ENCODE data around the gene COG3.

The COG3 gene

DNA sequence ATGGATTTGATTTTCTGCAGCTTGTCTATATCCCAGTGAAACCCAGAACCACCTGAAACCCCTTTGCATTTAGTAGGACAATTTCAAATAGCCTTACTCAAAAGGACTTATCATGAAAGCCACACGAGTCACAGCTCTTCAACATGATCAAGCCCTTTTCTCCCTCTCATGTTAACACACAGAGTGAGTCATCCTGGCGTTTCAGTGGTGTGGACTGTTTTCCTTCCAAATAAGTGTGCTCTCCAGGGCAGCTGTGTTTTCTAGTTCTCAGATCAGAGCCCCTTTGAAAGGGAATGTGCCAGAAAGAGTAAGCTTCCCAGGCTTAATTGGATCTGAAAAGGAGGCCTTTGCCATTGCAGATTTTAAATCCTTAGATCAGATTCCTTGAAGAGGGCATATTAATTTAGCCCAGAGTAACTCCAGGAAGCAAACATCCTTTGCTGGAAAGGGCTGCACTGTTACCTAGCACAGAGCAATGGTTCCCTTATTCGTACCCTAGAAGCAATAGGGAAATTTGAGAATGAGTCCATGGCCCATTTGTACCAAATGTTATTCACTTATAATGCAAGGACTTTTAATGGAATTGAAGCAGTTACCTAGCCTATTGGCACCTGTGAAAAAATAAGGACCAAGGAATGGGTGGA lies 99.5 kb downstream of the COG3 start:
- DNase-seq = peak; percentile 26

DNA sequence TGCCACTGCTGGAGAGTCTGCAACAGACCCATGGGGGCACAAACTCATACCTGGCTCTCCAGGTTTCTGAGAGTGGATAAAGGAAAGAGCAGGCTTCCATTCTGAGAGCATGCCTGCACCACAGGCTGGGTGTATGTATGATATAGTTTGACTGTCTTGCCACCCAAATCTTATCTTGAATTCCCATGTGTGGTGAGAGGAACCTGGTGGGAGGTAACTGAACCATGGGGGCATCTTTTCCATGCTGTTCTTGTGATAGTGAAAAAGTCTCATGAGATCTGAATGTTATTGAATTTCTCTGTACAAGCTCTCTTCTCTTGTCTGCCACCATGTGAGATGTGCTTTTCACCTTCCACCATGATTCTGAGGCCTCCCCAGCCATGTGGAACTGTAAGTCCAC lies 100.6 kb downstream of the COG3 start:
- DNase-seq = no peak

DNA sequence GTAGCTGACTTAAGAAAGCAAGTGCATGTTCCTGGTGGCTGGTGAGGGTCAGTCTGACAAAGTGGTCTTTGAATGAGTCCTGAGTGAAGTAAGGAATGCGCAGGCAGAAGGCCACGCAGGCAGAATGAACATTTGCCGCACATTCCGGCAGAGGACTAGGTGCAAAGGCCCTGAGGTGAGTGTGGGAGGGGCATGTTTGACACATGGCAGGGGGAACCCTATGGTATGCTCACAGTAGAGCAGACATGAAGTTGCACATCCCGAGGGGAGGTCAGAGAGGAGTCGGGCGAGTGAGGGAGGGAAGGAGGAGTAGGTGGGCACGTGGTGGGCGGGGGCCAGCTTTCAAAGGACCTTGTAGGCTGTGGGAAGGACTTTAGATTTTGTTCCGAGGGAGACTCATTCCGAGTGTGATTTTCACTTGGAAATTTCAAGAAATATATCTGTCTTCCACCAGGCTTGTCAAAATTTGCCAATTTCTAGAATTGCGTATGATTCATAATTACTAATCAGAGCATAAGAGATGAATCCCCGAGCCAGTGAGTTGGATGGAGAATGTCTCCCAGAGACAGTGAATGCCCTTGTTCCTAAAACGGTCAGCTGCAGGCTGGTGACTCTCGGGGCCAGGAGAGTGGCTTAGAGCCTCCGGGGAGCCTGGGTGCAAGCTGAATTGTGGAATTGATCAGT lies 110.5 kb downstream of the COG3 start:
- DNase-seq = no peak

DNA sequence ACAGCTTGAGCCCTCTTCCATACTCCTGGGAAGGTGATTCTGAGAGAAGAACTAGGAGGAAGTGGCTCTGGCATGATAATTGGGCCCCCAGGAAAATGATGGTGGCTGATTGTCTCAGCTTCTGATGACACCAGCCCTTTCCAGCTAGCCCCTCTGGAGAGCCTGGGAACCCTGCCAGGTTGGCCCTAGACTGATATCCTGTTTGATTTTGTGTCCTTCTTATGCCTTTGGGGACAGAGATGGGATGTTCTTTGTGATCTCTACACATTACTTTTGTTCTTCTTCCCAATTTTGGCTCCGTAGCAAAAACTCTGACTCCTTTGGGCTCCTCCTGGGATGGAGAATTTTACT lies 111.1 kb downstream of the COG3 start:
- no peak for DNase-seq

DNA sequence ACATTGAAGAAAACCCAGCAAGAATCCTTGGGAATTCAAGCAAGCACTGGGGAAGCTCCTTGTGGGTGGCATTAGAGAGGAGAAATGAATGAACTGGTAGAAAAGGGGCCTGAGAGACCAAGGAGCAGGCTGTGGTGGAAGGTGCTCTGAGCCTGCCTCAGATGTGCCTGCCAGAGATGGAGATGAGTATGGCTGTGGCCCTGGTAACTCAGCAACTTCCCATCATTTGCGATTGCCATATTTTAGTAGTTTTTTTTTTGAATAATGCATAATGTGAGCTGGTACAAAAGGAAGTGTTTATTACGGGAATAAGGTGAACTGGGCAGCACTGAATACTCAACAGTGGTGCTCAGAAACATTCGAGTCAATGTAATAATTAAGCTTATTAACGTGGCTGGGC lies 111.7 kb downstream of the COG3 start:
- no peak for DNase-seq

DNA sequence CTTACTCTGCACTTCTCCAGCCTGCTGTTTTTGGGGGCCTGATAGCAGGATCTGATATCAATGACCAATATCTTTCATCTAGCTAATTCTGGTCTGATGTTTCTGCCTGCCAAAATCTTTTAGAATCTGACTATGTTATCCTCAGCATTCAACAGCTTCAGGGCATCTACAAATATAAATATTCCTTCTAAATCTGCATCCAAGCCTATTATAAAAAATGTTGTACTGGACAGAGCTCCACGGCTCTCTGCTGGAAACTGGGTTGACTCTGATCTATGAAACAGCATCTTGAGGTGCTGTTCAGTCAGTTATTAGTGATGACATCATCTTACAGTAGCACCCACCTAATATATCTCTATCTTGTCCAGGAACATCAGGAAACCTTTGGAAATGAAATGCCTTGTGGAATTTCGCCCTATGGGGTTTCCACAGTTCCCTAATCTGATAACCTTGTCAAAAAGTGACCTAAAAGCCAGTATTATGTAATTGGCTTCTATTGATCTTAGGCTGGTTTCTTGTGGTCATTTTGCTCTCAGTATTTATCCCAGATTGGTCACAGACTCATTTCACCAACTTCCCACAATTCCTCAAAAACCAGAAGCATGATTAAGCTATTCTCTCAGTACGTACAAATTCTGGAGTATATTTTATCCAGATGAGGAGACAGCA lies 117.8 kb downstream of the COG3 start:
- no peak for DNase-seq

DNA sequence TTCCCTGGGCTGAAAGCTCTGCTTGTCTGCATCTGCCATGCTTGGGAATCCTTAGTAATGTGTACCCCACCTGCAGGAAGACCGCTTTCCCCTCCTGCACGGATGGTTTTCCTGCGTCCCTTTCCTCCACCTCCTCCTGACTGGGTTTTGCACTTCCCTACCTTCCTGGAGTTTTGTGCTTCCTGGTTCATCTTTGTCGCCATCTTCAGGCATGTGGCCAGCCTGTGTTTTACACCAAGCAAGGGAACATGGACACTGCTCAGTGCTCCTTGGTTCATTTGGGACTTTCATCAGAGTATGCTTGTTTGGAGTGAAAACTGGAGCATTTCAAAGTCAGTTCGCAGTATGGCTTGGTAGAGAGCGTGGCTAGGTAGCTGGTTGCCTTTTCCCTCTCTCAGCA lies 120.1 kb downstream of the COG3 start:
- DNase-seq = no peak

Measured in activated CD4-positive, alpha-beta T cell treated with anti-CD3 and anti-CD28 coated beads for 48 hours (primary cell).